MCF 10A (cell line): ENCODE data around the gene CDKN1A. TPM values are rescaled to one million over a fixed set of nuclear protein-coding genes. Genes with fewer than 3 reads are reported as not detected.

Experiments used
- BruUV-seq: library from RNA; stranded (reverse); fragments of 400-500 nt; replicated peaks from 2 replicates; lab custom pipeline; 2021; lab: Mats Ljungman, UMichigan
- CTCF ChIA-PET: fragments of 300-600 bp; sonication (Branson Sonifier 250); formaldehyde crosslinking; extraction: SDS; loops from one replicate; lab custom pipeline; 2021; ENCODE audit warnings: antibody characterized with exemption, inconsistent platforms; lab: Yijun Ruan, JAX
- POLR2A ChIA-PET: fragments of 300-600, 350-650 bp; sonication (Branson Sonifier 250); formaldehyde crosslinking; extraction: SDS; loops from one replicate; lab custom pipeline; 2020; ENCODE audit warnings: antibody characterized with exemption, inconsistent platforms; lab: Yijun Ruan, JAX
- DNase-seq: peaks from one replicate; pipeline ENCODE4 v3.0.0-alpha.2; 2018; ENCODE audit not compliant: unreplicated experiment
- H3K27ac Mint-ChIP-seq: one replicate; pipeline ENCODE4 v1.8.0; 2022; ENCODE audit warnings: mild to moderate bottlenecking, low read depth, mixed read lengths; ENCODE audit not compliant: unreplicated experiment
- H3K27me3 Mint-ChIP-seq: one replicate; pipeline ENCODE4 v1.8.0; 2022; ENCODE audit warnings: mixed read lengths; ENCODE audit not compliant: insufficient read depth, unreplicated experiment
- H3K36me3 Mint-ChIP-seq: one replicate; pipeline ENCODE4 v1.8.0; 2022; ENCODE audit warnings: mild to moderate bottlenecking, moderate library complexity, mixed read lengths; ENCODE audit not compliant: insufficient read depth, unreplicated experiment
- H3K4me1 Mint-ChIP-seq: one replicate; pipeline ENCODE4 v1.8.0; 2022; ENCODE audit warnings: mixed read lengths; ENCODE audit not compliant: insufficient read depth, unreplicated experiment
- H3K4me3 Mint-ChIP-seq: one replicate; pipeline ENCODE4 v1.8.0; 2022; ENCODE audit warnings: mild to moderate bottlenecking, moderate library complexity, mixed read lengths; ENCODE audit not compliant: unreplicated experiment
- H3K9me3 Mint-ChIP-seq: one replicate; pipeline ENCODE4 v1.8.0; 2022; ENCODE audit warnings: mixed read lengths; ENCODE audit not compliant: unreplicated experiment
- CTCF ChIP-seq: fragments of 200-600 bp; IDR thresholded peaks from one replicate; pipeline ENCODE4 v1.8.0; 2022; ENCODE audit warnings: antibody characterized with exemption, mild to moderate bottlenecking; ENCODE audit not compliant: unreplicated experiment
- intact Hi-C: fragments of 100-400 bp; cut with micrococcal nuclease; formaldehyde crosslinking; loops from 2 replicates; pipeline ENCODE4 v1.14.1; 2022
- total RNA-seq: library from RNA; stranded (reverse); gene quantifications from 2 replicates; pipeline ENCODE4 v1.2.3, GENCODE V29; 2022

CDKN1A gene
- total RNA-seq, 1 experiment from 2014 or later, result 407 TPM

- CTCF ChIA-PET, result interaction anchor here (1.0 kb wide), 1 partner anchor 161 kb away, joined by 3 read pairs; no protein-coding TSS in a partner anchor
- H3K9me3 Mint-ChIP-seq, result no peaks in the 10 kb centered on the region
- DNase-seq, result no peak
- H3K36me3 Mint-ChIP-seq, result peaks cover 58% of the 10 kb centered on the region
- intact Hi-C loops, result loop anchor here (2.0 to 10.0 kb wide), 2 partner anchors 36 to 264 kb away; no protein-coding TSS in a partner anchor
- peak overlapping the region; percentile 63 for H3K27ac Mint-ChIP-seq
- POLR2A ChIA-PET, result interaction anchor here (0.6 to 17.5 kb wide), 9 partner anchors 11 to 245 kb away, joined by 3 to 495 read pairs (median 7); partner anchors contain the start of gene CDKN1A
- peaks cover 24% of the 10 kb centered on the region for H3K4me1 Mint-ChIP-seq
- H3K4me3 Mint-ChIP-seq, result no peak overlapping the region
- TF ChIP-seq CTCF, result no peak
- H3K27me3 Mint-ChIP-seq, result no peaks in the 10 kb centered on the region
- no TSS peak for BruUV-seq
Measured at GRCh38 chr6:36688739-36689075, 10.2 kb downstream of the CDKN1A start.

- Mint-ChIP-seq H3K4me1 (peaks cover 25% of the 10 kb centered on the region), H3K36me3 (peaks cover 35% of the 10 kb centered on the region), H3K27ac (peak overlapping the region; percentile 36), H3K27me3 (no peaks in the 10 kb centered on the region), H3K4me3 (no peak overlapping the region), H3K9me3 (no peaks in the 10 kb centered on the region)
- BruUV-seq, result no TSS peak
- intact Hi-C loops, result no loop called here
- no peak for TF ChIP-seq CTCF
- ChIA-PET CTCF (interaction anchor here (0.6 to 2.5 kb wide), 3 partner anchors 34 to 68 kb away, joined by 4 to 12 read pairs (median 6); no protein-coding TSS in a partner anchor), POLR2A (interaction anchor here (17.5 kb wide), 1 partner anchor 23 kb away, joined by 495 read pairs; no protein-coding TSS in a partner anchor)
- DNase-seq, result no peak
Measured at GRCh38 chr6:36691011-36691410, 12.5 kb downstream of the CDKN1A start.

- H3K36me3 Mint-ChIP-seq, result peaks cover 29% of the 10 kb centered on the region
- peaks cover 25% of the 10 kb centered on the region for H3K4me1 Mint-ChIP-seq
- ChIA-PET CTCF (interaction anchor here (0.6 to 2.5 kb wide), 2 partner anchors 65 to 68 kb away, joined by 4 to 12 read pairs; no protein-coding TSS in a partner anchor), POLR2A (no interaction called here)
- no peak overlapping the region for H3K4me3 Mint-ChIP-seq
- DNase-seq, result no peak
- intact Hi-C loops, result no loop called here
- no peak for TF ChIP-seq CTCF
- peaks cover 3% of the 10 kb centered on the region for H3K9me3 Mint-ChIP-seq
- no TSS peak for BruUV-seq
- peak overlapping the region; percentile 36 for H3K27ac Mint-ChIP-seq
- H3K27me3 Mint-ChIP-seq, result no peaks in the 10 kb centered on the region
Measured at GRCh38 chr6:36691612-36692011, 13.1 kb downstream of the CDKN1A start.

GRCh38 chr6:36692220-36692619 is 13.7 kb downstream of the CDKN1A start:
- ChIA-PET POLR2A (interaction anchor here (0.7 to 1.3 kb wide), 5 partner anchors 9 to 161 kb away, joined by 3 to 6 read pairs (median 4); partner anchors contain the start of gene CDKN1A), CTCF (interaction anchor here (0.6 to 1.2 kb wide), 3 partner anchors 31 to 69 kb away, joined by 3 to 4 read pairs (median 3); no protein-coding TSS in a partner anchor)
- intact Hi-C loops, result no loop called here
- no peak overlapping the region for H3K4me3 Mint-ChIP-seq
- H3K4me1 Mint-ChIP-seq, result peaks cover 25% of the 10 kb centered on the region
- no peak for DNase-seq
- H3K36me3 Mint-ChIP-seq, result peaks cover 23% of the 10 kb centered on the region
- H3K9me3 Mint-ChIP-seq, result peaks cover 10% of the 10 kb centered on the region
- H3K27me3 Mint-ChIP-seq, result no peaks in the 10 kb centered on the region
- H3K27ac Mint-ChIP-seq, result no peak overlapping the region
- no peak for TF ChIP-seq CTCF
- no TSS peak for BruUV-seq
